Measurements from ENCODE around the gene SUSD6. TPM values are rescaled to one million over a fixed set of nuclear protein-coding genes. Genes with fewer than 3 reads are reported as not detected.

The SUSD6 gene
- total and polyA plus RNA-seq, 2 donors (not counting 1 experiment from before 2014, with no cell fraction given), result 62.3 to 97.8 TPM

GRCh38 chr14:69700575-69700974 lies 89.2 kb downstream of the SUSD6 start:
- Histone ChIP-seq H3K79me2 (ENCODE audit: control insufficient read depth, insufficient read depth, low read length) (peaks cover 99% of the 10 kb centered on the region), H3K4me1 (ENCODE audit: control insufficient read depth in 2 of 2, insufficient read depth in 2 of 2, low read length in 2 of 2) (peaks cover 63 to 66% of the 10 kb centered on the region in 2 donors), H3K36me3 (replicated peaks in 1 of 2; ENCODE audit: control extremely low read depth in 1 of 2, control insufficient read depth in 1 of 2, extremely low read depth in 1 of 2, insufficient read depth in 2 of 2, low read length in 1 of 2) (peaks cover 3 to 18% of the 10 kb centered on the region in 2 experiments), H3K4me3 (ENCODE audit: control extremely low read depth in 1 of 5, extremely low read depth in 1 of 5, insufficient read depth in 1 of 5, low read depth in 2 of 5, low read length in 4 of 5) (no peak overlapping the region), H2AFZ (ENCODE audit: insufficient read depth, low read depth, low read length, poor library complexity, severe bottlenecking) (no peak overlapping the region), H4K20me1 (ENCODE audit: control insufficient read depth, insufficient read depth, low read length, poor library complexity, severe bottlenecking) (peaks cover 75% of the 10 kb centered on the region), H3K27me3 (replicated peaks in 1 of 4; ENCODE audit: control extremely low read depth in 1 of 4, control insufficient read depth in 3 of 4, insufficient read depth in 4 of 4, low read length in 3 of 4) (no peaks in the 10 kb centered on the region), H3K9ac (ENCODE audit: low read length) (no peak overlapping the region), H3K27ac (ENCODE audit: low read length in 2 of 2) (no peak overlapping the region), H3K4me2 (replicated peaks; ENCODE audit: low read depth, low read length, poor library complexity, severe bottlenecking) (peak overlapping the region; percentile 7), H3K9me3 (ENCODE audit: control extremely low read depth in 1 of 3, control insufficient read depth in 2 of 3, insufficient read depth in 1 of 3, low read length in 2 of 3) (no peaks in the 10 kb centered on the region)
- H3K4me1 Mint-ChIP-seq, result peaks cover 82% of the 10 kb centered on the region
- no peaks in the 10 kb centered on the region for H3K27me3 Mint-ChIP-seq
- peak overlapping the region; percentile 46 for H3K27ac Mint-ChIP-seq
- TF ChIP-seq EZH2 (IDR thresholded peaks at IDR 0.05; ENCODE audit: borderline replicate concordance, insufficient read depth, low read depth, low read length, poor library complexity, severe bottlenecking) (no peak), CTCF (IDR thresholded peaks at IDR 0.05) (no peak)
- no peaks in the 10 kb centered on the region for H3K9me3 Mint-ChIP-seq (ENCODE audit: insufficient read depth)
- no peak overlapping the region for H3K4me3 Mint-ChIP-seq
- ChIA-PET CTCF (interaction anchor here (1.4 kb wide), 1 partner anchor 95 kb away, joined by 4 read pairs; no protein-coding TSS in a partner anchor), POLR2A (interaction anchor here (0.8 kb wide), 1 partner anchor 25 kb away, joined by 3 read pairs; no protein-coding TSS in a partner anchor)
- no CpG with 5 or more reads among the region's 2 CpGs for WGBS (ENCODE audit: insufficient coverage)
- ATAC-seq (ENCODE audit: low read depth), result no peak
- intact Hi-C loops (cut with micrococcal nuclease), result no loop called here
- DNase-seq, result no peak

- peaks cover 69% of the 10 kb centered on the region for H4K20me1 ChIP-seq (ENCODE audit: control insufficient read depth, insufficient read depth, low read length, poor library complexity, severe bottlenecking)
- no peak overlapping the region for H3K27ac ChIP-seq (ENCODE audit: low read length in 2 of 2)
- H3K9me3 ChIP-seq (ENCODE audit: control extremely low read depth in 1 of 3, control insufficient read depth in 2 of 3, insufficient read depth in 1 of 3, low read length in 2 of 3), result no peaks in the 10 kb centered on the region
- Mint-ChIP-seq H3K27me3 (no peaks in the 10 kb centered on the region), H3K9me3 (ENCODE audit: insufficient read depth) (no peaks in the 10 kb centered on the region), H3K4me3 (no peak overlapping the region), H3K27ac (peak overlapping the region; percentile 63), H3K4me1 (peaks cover 81% of the 10 kb centered on the region)
- H3K4me3 ChIP-seq (ENCODE audit: control extremely low read depth in 1 of 5, extremely low read depth in 1 of 5, insufficient read depth in 1 of 5, low read depth in 2 of 5, low read length in 4 of 5), result no peak overlapping the region
- no peak overlapping the region for H2AFZ ChIP-seq (ENCODE audit: insufficient read depth, low read depth, low read length, poor library complexity, severe bottlenecking)
- DNase-seq, result no peak
- H3K9ac ChIP-seq (ENCODE audit: low read length), result no peak overlapping the region
- peak overlapping the region; percentile 9 for H3K4me2 ChIP-seq (replicated peaks; ENCODE audit: low read depth, low read length, poor library complexity, severe bottlenecking)
- peaks cover 99% of the 10 kb centered on the region for H3K79me2 ChIP-seq (ENCODE audit: control insufficient read depth, insufficient read depth, low read length)
- no peaks in the 10 kb centered on the region for H3K27me3 ChIP-seq (replicated peaks in 1 of 4; ENCODE audit: control extremely low read depth in 1 of 4, control insufficient read depth in 3 of 4, insufficient read depth in 4 of 4, low read length in 3 of 4)
- intact Hi-C loops (cut with micrococcal nuclease), result no loop called here
- ChIA-PET POLR2A (interaction anchor here (0.8 kb wide), 1 partner anchor 26 kb away, joined by 3 read pairs; no protein-coding TSS in a partner anchor), CTCF (interaction anchor here (0.7 kb wide), 1 partner anchor 1415 kb away, joined by 4 read pairs; no protein-coding TSS in a partner anchor)
- TF ChIP-seq CTCF (IDR thresholded peaks at IDR 0.05) (no peak), EZH2 (IDR thresholded peaks at IDR 0.05; ENCODE audit: borderline replicate concordance, insufficient read depth, low read depth, low read length, poor library complexity, severe bottlenecking) (no peak)
- H3K36me3 ChIP-seq (replicated peaks in 1 of 2; ENCODE audit: control extremely low read depth in 1 of 2, control insufficient read depth in 1 of 2, extremely low read depth in 1 of 2, insufficient read depth in 2 of 2, low read length in 1 of 2), result peaks cover 3 to 25% of the 10 kb centered on the region in 2 experiments
- WGBS (ENCODE audit: insufficient coverage), result 88% methylated on average over 4 of the region's 4 CpGs
- no peak for ATAC-seq (ENCODE audit: low read depth)
- peaks cover 56 to 59% of the 10 kb centered on the region in 2 donors for H3K4me1 ChIP-seq (ENCODE audit: control insufficient read depth in 2 of 2, insufficient read depth in 2 of 2, low read length in 2 of 2)
Observed at GRCh38 chr14:69701291-69701690, 89.9 kb downstream of the SUSD6 start.

Measured in B cell (primary cell).